HTERT RPE-1 (cell line): ENCODE measurements around the gene CNTNAP3B.
"Not testable (repeated sequence)": the region's sequence is repeated elsewhere in the genome, so short reads cannot be mapped to it uniquely, and the experiment has no call there.

Experiments used
- in situ Hi-C: fragments of 300-500 bp; cut with MboI; formaldehyde crosslinking; loops from 4 replicates; pipeline ENCODE4 v1.14.3; 2020; ENCODE audit warnings: low sequenced_read_pairs

Gene CNTNAP3B

GRCh38 chr9:42129073-42129729 is at the start of gene CNTNAP3B:
Gene CNTNAP3B (minus strand): TSS chr9:42129426. CDS start chr9:42129094, 332 bp downstream.
- in situ Hi-C loops = not testable (repeated sequence)

- in situ Hi-C loops = not testable (repeated sequence)
These were observed 31.1 kb upstream of the CNTNAP3B start for GRCh38 chr9:42160299-42160698.

GRCh38 chr9:42127056-42127841 is 2.0 kb downstream of the CNTNAP3B start:
- in situ Hi-C loops = not testable (repeated sequence)

GRCh38 chr9:42121007-42121406 is 8.2 kb downstream of the CNTNAP3B start:
- in situ Hi-C loops = not testable (repeated sequence)

GRCh38 chr9:42095929-42096328 is 33.3 kb downstream of the CNTNAP3B start:
- in situ Hi-C loops = not testable (repeated sequence)

GRCh38 chr9:42084559-42084952 is 44.7 kb downstream of the CNTNAP3B start:
- in situ Hi-C loops = not testable (repeated sequence)

- in situ Hi-C loops = not testable (repeated sequence)
These were observed 45.2 kb downstream of the CNTNAP3B start for GRCh38 chr9:42083877-42084558.

GRCh38 chr9:42080376-42080775 is 48.9 kb downstream of the CNTNAP3B start:
- in situ Hi-C loops = not testable (repeated sequence)

- in situ Hi-C loops = not testable (repeated sequence)
These were observed 54.4 kb downstream of the CNTNAP3B start for GRCh38 chr9:42074868-42075267.

GRCh38 chr9:42071026-42071425 is 58.2 kb downstream of the CNTNAP3B start:
- in situ Hi-C loops = not testable (repeated sequence)

- in situ Hi-C loops = not testable (repeated sequence)
These were observed 59.0 kb downstream of the CNTNAP3B start for GRCh38 chr9:42070035-42070799.

- in situ Hi-C loops = not testable (repeated sequence)
These were observed 75.4 kb downstream of the CNTNAP3B start for GRCh38 chr9:42053874-42054273.

GRCh38 chr9:42050701-42051100 is 78.5 kb downstream of the CNTNAP3B start:
- in situ Hi-C loops = not testable (repeated sequence)

- in situ Hi-C loops = not testable (repeated sequence)
These were observed 84.7 kb downstream of the CNTNAP3B start for GRCh38 chr9:42044422-42045010.

GRCh38 chr9:42033541-42033940 is 95.7 kb downstream of the CNTNAP3B start:
- in situ Hi-C loops = not testable (repeated sequence)

GRCh38 chr9:42020639-42021038 is 108.6 kb downstream of the CNTNAP3B start:
- in situ Hi-C loops = not testable (repeated sequence)

GRCh38 chr9:42018220-42018922 is 110.9 kb downstream of the CNTNAP3B start:
- in situ Hi-C loops = not testable (repeated sequence)

- in situ Hi-C loops = not testable (repeated sequence)
These were observed 114.9 kb downstream of the CNTNAP3B start for GRCh38 chr9:42014317-42014716.

GRCh38 chr9:41991607-41992006 is 137.6 kb downstream of the CNTNAP3B start:
- in situ Hi-C loops = not testable (repeated sequence)

GRCh38 chr9:41980271-41980670 is 149.0 kb downstream of the CNTNAP3B start:
- in situ Hi-C loops = not testable (repeated sequence)
